Liver (tissue), 9 donors: Measurements from ENCODE around the gene ZNF189. TPM values are rescaled to one million over a fixed set of nuclear protein-coding genes. Genes with fewer than 3 reads are reported as not detected.
A peak's percentile ranks its signal among the peaks of the same experiment; 100 is the strongest.

Source experiments
- DNase-seq: peaks from one replicate; pipeline ENCODE4 v3.0.0-alpha.2; 2017; ENCODE audit warnings: low spot score
- H3K27ac ChIP-seq, 2 donors: one replicate each; pipeline ENCODE4 v1.7.0; 2013; ENCODE audit warnings: inconsistent platforms in 2 of 2, low read length in 2 of 2, control low read depth in 1 of 2, low read depth in 1 of 2, mild to moderate bottlenecking in 1 of 2
- H3K27me3 ChIP-seq, 4 donors: one replicate each; pipeline versions ENCODE4 v1.6.1 to v1.7.0; 2013; ENCODE audit warnings: low read length in 3 of 4, inconsistent platforms in 1 of 4, mild to moderate bottlenecking in 1 of 4, moderate library complexity in 1 of 4; ENCODE audit not compliant: control insufficient read depth in 4 of 4, insufficient read depth in 4 of 4
- H3K36me3 ChIP-seq, 4 donors: one replicate each; pipeline versions ENCODE4 v1.6.1 to v1.7.0; 2013; ENCODE audit warnings: low read length in 3 of 4, mild to moderate bottlenecking in 3 of 4, low read depth in 1 of 4, moderate library complexity in 1 of 4; ENCODE audit not compliant: control insufficient read depth in 4 of 4, insufficient read depth in 3 of 4
- H3K4me1 ChIP-seq, 4 donors: one replicate each; pipeline versions ENCODE4 v1.6.1 to v1.7.0; 2013; ENCODE audit warnings: low read length in 3 of 4, mild to moderate bottlenecking in 3 of 4, moderate library complexity in 1 of 4; ENCODE audit not compliant: control insufficient read depth in 4 of 4, insufficient read depth in 4 of 4
- H3K4me3 ChIP-seq, 3 donors: one replicate each; pipeline versions ENCODE4 v1.6.1 to v1.7.0; 2013; ENCODE audit warnings: low read length in 3 of 3, control low read depth in 1 of 3, low read depth in 1 of 3, mild to moderate bottlenecking in 1 of 3
- H3K9ac ChIP-seq, 2 donors: one replicate each; pipeline ENCODE4 v1.7.0; 2013; ENCODE audit warnings: low read length in 2 of 2, mild to moderate bottlenecking in 2 of 2, moderate library complexity in 2 of 2, control low read depth in 1 of 2, low read depth in 1 of 2
- H3K9me3 ChIP-seq, 4 donors: one replicate each; pipeline versions ENCODE4 v1.6.1 to v1.7.0; 2013; ENCODE audit warnings: low read length in 3 of 4; ENCODE audit not compliant: control insufficient read depth in 4 of 4
- ATF3 ChIP-seq: IDR thresholded peaks from 2 replicates; pipeline ENCODE4 v1.6.1; 2016; ENCODE audit warnings: antibody characterized with exemption
- CTCF ChIP-seq: fragments of 150-350 bp; IDR thresholded peaks from 2 replicates; pipeline ENCODE4 v1.5.1; 2017; ENCODE audit warnings: improper control_type of control experiment, low read depth, low read length; ENCODE audit not compliant: missing input control
- EGR1 ChIP-seq, 2 donors: IDR thresholded peaks; 2 replicates each; pipeline ENCODE4 v1.6.1; 2016 to 2018; ENCODE audit warnings: antibody characterized with exemption in 2 of 2, low read depth in 2 of 2
- FOXA1 ChIP-seq: IDR thresholded peaks from 2 replicates; pipeline ENCODE4 v1.6.1; 2016; ENCODE audit warnings: antibody characterized with exemption
- FOXA2 ChIP-seq: IDR thresholded peaks from 2 replicates; pipeline ENCODE4 v1.6.1; 2016; ENCODE audit warnings: antibody characterized with exemption
- GABPA ChIP-seq, 2 donors: IDR thresholded peaks in 1 of 2; conservative IDR thresholded peaks in 1 of 2; 2 replicates each; pipeline ENCODE4 v1.6.1; 2016; ENCODE audit warnings: antibody characterized with exemption in 2 of 2, mild to moderate bottlenecking in 1 of 2, moderate library complexity in 1 of 2
- HNF4A ChIP-seq, 2 donors: conservative IDR thresholded peaks; 2 replicates each; pipeline ENCODE4 v1.6.1; 2016; ENCODE audit warnings: antibody characterized with exemption in 2 of 2, mild to moderate bottlenecking in 2 of 2
- HNF4G ChIP-seq: IDR thresholded peaks from 2 replicates; pipeline ENCODE4 v1.6.1; 2016; ENCODE audit warnings: antibody characterized with exemption
- JUND ChIP-seq, 2 donors: IDR thresholded peaks; 2 replicates each; pipeline ENCODE4 v1.6.1; 2016; ENCODE audit warnings: antibody characterized with exemption in 2 of 2
- NR2F2 ChIP-seq: IDR thresholded peaks from 2 replicates; pipeline ENCODE4 v1.6.1; 2016; ENCODE audit warnings: antibody characterized with exemption
- RAD21 ChIP-seq, 2 donors: IDR thresholded peaks; 2 replicates each; pipeline ENCODE4 v1.6.1; 2016; ENCODE audit warnings: antibody characterized with exemption in 2 of 2, mild to moderate bottlenecking in 2 of 2
- RXRA ChIP-seq, 2 donors: IDR thresholded peaks; 2 replicates each; pipeline ENCODE4 v1.6.1; 2017 to 2018; ENCODE audit warnings: antibody characterized with exemption in 2 of 2, mild to moderate bottlenecking in 1 of 2
- SP1 ChIP-seq: IDR thresholded peaks from 2 replicates; pipeline ENCODE4 v1.6.1; 2018; ENCODE audit warnings: antibody characterized with exemption, mild to moderate bottlenecking
- TAF1 ChIP-seq: conservative IDR thresholded peaks from 2 replicates; pipeline ENCODE4 v1.6.1; 2016; ENCODE audit warnings: antibody characterized with exemption, mild to moderate bottlenecking
- YY1 ChIP-seq: IDR thresholded peaks from 2 replicates; pipeline ENCODE4 v1.6.1; 2016; ENCODE audit warnings: antibody characterized with exemption, mild to moderate bottlenecking
- WGBS: extraction: QIAGEN DNeasy Blood & Tissue Kit; methylation state at CpG from one replicate; pipeline ENCODE4 v1.1.7; 2013; 5-methylcytosine and 5-hydroxymethylcytosine counted together
- polyA plus RNA-seq, 2 donors: library from polyadenylated mRNA; stranded (reverse) in 1 of 2; unstranded in 1 of 2; fragments of 200-250 nt in 1 of 2; fragments of >200 nt in 1 of 2; fragmentation: Nextera tagmentation in 1 of 2; extraction: Ambion mirVana in 1 of 2; gene quantifications; one replicate each; pipeline versions ENCODE4 v1.2.1 to v1.2.3, GENCODE V29; 2013 to 2015
- total RNA-seq, 2 donors: library from RNA; depleted of rRNA; stranded (reverse); fragments of >200 nt; gene quantifications; one replicate each; pipeline ENCODE4 v1.2.3, GENCODE V29; 2014
- TF ChIP-seq, protein P1 (sequence below): IDR thresholded peaks from 2 replicates; pipeline ENCODE4 v1.6.1; 2016; ENCODE audit warnings: antibody characterized with exemption, mild to moderate bottlenecking
- TF ChIP-seq, protein P2 (sequence below): IDR thresholded peaks from 2 replicates; pipeline ENCODE4 v1.6.1; 2016; ENCODE audit warnings: antibody characterized with exemption
- TF ChIP-seq, protein P3 (sequence below): IDR thresholded peaks from 2 replicates; pipeline ENCODE4 v1.6.1; 2016; ENCODE audit warnings: antibody characterized with exemption
- donor health status: healthy.
- donor health status: healthy.
- donor health status: healthy.
- donor health status: healthy.
- donor health status: healthy.

The ZNF189 gene
- total and polyA plus RNA-seq, 4 donors: 4.4 to 16.1 (median 8.3) TPM

DNA sequence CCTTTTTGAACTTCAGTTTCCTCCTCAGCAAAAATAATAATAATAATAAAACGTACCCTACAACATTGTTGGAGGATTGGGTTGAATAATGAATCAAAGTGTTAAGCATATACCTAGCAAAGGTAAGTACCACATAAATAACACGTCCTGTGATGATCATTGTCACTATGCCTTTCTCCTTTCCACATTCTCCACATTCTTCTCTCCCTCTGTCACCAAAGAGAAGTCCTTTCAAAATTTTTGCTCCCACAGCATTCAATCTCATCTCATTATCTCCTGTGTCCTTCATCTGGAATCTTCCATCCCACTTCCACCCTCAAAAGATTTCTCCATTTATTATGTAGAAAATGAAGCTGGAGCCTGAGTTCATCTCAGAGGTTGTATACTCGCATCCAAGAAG is 44.1 kb downstream of the ZNF189 start:
- H3K9ac ChIP-seq: peak overlapping the region; percentile 71 to 87
- no peaks in the 10 kb centered on the region for H3K36me3 ChIP-seq
- H3K27me3 ChIP-seq: no peaks in the 10 kb centered on the region
- DNase-seq: no peak
- H3K27ac ChIP-seq: peak overlapping the region; percentile 91 to 94
- TF ChIP-seq HNF4A (conservative IDR thresholded peaks at IDR 0.05): no peak
- TF ChIP-seq HNF4G: peak; percentile 4
- H3K9me3 ChIP-seq: no peaks in the 10 kb centered on the region
- peak overlapping the region in 2 of 3 donors; percentile 11 to 32 for H3K4me3 ChIP-seq
- 42% methylated on average over 3 of the region's 3 CpGs for WGBS
- peaks cover 4 to 52% (median 23%) of the 10 kb centered on the region in 4 donors for H3K4me1 ChIP-seq

DNA sequence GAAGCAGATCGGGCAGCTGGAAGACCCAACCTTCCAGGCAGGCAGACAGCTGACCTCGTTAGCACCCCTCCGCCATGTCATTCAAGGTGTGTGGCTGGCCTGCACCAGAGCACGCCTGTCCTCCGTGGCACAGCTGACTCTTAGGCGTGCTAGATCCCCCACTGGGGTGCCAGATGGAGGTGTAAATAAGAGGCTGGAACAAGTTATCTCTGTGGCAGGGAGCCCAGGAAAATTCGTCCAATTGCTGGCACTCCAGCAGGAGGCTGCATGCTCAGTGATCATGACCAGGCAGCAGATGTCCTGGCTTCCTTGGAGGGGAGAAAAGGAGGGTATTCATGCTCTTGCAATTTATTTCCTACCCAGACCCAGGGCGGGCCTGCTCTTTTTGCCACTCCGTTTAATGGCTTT is 44.7 kb downstream of the ZNF189 start:
- TF ChIP-seq HNF4A (conservative IDR thresholded peaks at IDR 0.05) (peak; percentile 73 to 91), FOXA2 (peak; percentile 95), CTCF (no peak), EGR1 (IDR thresholded peaks at IDR 0.05; ENCODE audit: low read depth in 2 of 2) (peak; percentile 42 to 92), JUND (IDR thresholded peaks at IDR 0.05) (peak in 1 of 2 donors; percentile 81), SP1 (peak; percentile 94), ATF3 (no peak), YY1 (peak; percentile 95), RAD21 (IDR thresholded peaks at IDR 0.05) (peak; percentile 22 to 34), GABPA (IDR thresholded peaks at IDR 0.05 in 1 of 2, conservative IDR thresholded peaks at IDR 0.05 in 1 of 2) (no peak), NR2F2 (peak; percentile 54), HNF4G (peak; percentile 31), RXRA (IDR thresholded peaks at IDR 0.05) (peak; percentile 98), TAF1 (peak; percentile 67), FOXA1 (peak; percentile 96)
- TF ChIP-seq, protein P1, sequence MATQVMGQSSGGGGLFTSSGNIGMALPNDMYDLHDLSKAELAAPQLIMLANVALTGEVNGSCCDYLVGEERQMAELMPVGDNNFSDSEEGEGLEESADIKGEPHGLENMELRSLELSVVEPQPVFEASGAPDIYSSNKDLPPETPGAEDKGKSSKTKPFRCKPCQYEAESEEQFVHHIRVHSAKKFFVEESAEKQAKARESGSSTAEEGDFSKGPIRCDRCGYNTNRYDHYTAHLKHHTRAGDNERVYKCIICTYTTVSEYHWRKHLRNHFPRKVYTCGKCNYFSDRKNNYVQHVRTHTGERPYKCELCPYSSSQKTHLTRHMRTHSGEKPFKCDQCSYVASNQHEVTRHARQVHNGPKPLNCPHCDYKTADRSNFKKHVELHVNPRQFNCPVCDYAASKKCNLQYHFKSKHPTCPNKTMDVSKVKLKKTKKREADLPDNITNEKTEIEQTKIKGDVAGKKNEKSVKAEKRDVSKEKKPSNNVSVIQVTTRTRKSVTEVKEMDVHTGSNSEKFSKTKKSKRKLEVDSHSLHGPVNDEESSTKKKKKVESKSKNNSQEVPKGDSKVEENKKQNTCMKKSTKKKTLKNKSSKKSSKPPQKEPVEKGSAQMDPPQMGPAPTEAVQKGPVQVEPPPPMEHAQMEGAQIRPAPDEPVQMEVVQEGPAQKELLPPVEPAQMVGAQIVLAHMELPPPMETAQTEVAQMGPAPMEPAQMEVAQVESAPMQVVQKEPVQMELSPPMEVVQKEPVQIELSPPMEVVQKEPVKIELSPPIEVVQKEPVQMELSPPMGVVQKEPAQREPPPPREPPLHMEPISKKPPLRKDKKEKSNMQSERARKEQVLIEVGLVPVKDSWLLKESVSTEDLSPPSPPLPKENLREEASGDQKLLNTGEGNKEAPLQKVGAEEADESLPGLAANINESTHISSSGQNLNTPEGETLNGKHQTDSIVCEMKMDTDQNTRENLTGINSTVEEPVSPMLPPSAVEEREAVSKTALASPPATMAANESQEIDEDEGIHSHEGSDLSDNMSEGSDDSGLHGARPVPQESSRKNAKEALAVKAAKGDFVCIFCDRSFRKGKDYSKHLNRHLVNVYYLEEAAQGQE: peak; percentile 40
- TF ChIP-seq, protein P2, sequence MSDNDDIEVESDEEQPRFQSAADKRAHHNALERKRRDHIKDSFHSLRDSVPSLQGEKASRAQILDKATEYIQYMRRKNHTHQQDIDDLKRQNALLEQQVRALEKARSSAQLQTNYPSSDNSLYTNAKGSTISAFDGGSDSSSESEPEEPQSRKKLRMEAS: peak; percentile 72
- TF ChIP-seq, protein P3, sequence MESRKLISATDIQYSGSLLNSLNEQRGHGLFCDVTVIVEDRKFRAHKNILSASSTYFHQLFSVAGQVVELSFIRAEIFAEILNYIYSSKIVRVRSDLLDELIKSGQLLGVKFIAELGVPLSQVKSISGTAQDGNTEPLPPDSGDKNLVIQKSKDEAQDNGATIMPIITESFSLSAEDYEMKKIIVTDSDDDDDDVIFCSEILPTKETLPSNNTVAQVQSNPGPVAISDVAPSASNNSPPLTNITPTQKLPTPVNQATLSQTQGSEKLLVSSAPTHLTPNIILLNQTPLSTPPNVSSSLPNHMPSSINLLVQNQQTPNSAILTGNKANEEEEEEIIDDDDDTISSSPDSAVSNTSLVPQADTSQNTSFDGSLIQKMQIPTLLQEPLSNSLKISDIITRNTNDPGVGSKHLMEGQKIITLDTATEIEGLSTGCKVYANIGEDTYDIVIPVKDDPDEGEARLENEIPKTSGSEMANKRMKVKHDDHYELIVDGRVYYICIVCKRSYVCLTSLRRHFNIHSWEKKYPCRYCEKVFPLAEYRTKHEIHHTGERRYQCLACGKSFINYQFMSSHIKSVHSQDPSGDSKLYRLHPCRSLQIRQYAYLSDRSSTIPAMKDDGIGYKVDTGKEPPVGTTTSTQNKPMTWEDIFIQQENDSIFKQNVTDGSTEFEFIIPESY: peak; percentile 83
- no peak for DNase-seq
- peak overlapping the region in 1 of 3 donors; percentile 32 for H3K4me3 ChIP-seq
- H3K9ac ChIP-seq: peak overlapping the region; percentile 71 to 87
- H3K4me1 ChIP-seq: peaks cover 4 to 47% (median 22%) of the 10 kb centered on the region in 4 donors
- H3K27ac ChIP-seq: peak overlapping the region; percentile 91 to 94
- H3K9me3 ChIP-seq: no peaks in the 10 kb centered on the region
- no peaks in the 10 kb centered on the region for H3K36me3 ChIP-seq
- H3K27me3 ChIP-seq: no peaks in the 10 kb centered on the region
- 38% methylated on average over 9 of the region's 9 CpGs for WGBS
